Measurements from ENCODE around the gene TRIM24. TPM values are rescaled to one million over a fixed set of nuclear protein-coding genes. Genes with fewer than 3 reads are reported as not detected.

TRIM24 gene
- total RNA-seq, 1 experiment from 2014 or later: 113 TPM

GRCh38 chr7:138584696-138585095, 124.6 kb downstream of the TRIM24 start:
- TF ChIP-seq ERG (CRISPR knock-in tag; IDR thresholded peaks at IDR 0.05) (no peak), MYBL2 (CRISPR knock-in tag; IDR thresholded peaks at IDR 0.05) (no peak), ZNF121 (CRISPR knock-in tag; IDR thresholded peaks at IDR 0.05) (no peak), MXD4 (CRISPR knock-in tag; IDR thresholded peaks at IDR 0.05; ENCODE audit: borderline replicate concordance) (no peak), JAZF1 (CRISPR knock-in tag; IDR thresholded peaks at IDR 0.05) (no peak), ZNF232 (CRISPR knock-in tag; IDR thresholded peaks at IDR 0.05) (no peak), ZNF317 (CRISPR knock-in tag; IDR thresholded peaks at IDR 0.05; ENCODE audit: borderline replicate concordance, low read depth) (no peak), HMGA2 (CRISPR knock-in tag; IDR thresholded peaks at IDR 0.05) (no peak), GTF2I (CRISPR knock-in tag; conservative IDR thresholded peaks at IDR 0.05) (no peak), NFATC4 (CRISPR knock-in tag; IDR thresholded peaks at IDR 0.05) (no peak), IRF1 (CRISPR knock-in tag; IDR thresholded peaks at IDR 0.05) (no peak), SOX15 (CRISPR knock-in tag; IDR thresholded peaks at IDR 0.05) (no peak), ZNF423 (CRISPR knock-in tag; IDR thresholded peaks at IDR 0.05) (no peak)
- TF ChIP-seq, protein P1, sequence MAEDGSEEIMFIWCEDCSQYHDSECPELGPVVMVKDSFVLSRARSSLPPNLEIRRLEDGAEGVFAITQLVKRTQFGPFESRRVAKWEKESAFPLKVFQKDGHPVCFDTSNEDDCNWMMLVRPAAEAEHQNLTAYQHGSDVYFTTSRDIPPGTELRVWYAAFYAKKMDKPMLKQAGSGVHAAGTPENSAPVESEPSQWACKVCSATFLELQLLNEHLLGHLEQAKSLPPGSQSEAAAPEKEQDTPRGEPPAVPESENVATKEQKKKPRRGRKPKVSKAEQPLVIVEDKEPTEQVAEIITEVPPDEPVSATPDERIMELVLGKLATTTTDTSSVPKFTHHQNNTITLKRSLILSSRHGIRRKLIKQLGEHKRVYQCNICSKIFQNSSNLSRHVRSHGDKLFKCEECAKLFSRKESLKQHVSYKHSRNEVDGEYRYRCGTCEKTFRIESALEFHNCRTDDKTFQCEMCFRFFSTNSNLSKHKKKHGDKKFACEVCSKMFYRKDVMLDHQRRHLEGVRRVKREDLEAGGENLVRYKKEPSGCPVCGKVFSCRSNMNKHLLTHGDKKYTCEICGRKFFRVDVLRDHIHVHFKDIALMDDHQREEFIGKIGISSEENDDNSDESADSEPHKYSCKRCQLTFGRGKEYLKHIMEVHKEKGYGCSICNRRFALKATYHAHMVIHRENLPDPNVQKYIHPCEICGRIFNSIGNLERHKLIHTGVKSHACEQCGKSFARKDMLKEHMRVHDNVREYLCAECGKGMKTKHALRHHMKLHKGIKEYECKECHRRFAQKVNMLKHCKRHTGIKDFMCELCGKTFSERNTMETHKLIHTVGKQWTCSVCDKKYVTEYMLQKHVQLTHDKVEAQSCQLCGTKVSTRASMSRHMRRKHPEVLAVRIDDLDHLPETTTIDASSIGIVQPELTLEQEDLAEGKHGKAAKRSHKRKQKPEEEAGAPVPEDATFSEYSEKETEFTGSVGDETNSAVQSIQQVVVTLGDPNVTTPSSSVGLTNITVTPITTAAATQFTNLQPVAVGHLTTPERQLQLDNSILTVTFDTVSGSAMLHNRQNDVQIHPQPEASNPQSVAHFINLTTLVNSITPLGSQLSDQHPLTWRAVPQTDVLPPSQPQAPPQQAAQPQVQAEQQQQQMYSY (CRISPR knock-in tag; IDR thresholded peaks at IDR 0.05): no peak
- TF ChIP-seq, protein P2, sequence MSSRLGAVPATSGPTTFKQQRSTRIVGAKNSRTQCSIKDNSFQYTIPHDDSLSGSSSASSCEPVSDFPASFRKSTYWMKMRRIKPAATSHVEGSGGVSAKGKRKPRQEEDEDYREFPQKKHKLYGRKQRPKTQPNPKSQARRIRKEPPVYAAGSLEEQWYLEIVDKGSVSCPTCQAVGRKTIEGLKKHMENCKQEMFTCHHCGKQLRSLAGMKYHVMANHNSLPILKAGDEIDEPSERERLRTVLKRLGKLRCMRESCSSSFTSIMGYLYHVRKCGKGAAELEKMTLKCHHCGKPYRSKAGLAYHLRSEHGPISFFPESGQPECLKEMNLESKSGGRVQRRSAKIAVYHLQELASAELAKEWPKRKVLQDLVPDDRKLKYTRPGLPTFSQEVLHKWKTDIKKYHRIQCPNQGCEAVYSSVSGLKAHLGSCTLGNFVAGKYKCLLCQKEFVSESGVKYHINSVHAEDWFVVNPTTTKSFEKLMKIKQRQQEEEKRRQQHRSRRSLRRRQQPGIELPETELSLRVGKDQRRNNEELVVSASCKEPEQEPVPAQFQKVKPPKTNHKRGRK (CRISPR knock-in tag; IDR thresholded peaks at IDR 0.05; ENCODE audit: borderline replicate concordance): no peak
- ATAC-seq (no peak), DNase-seq (ENCODE audit: low spot score) (no peak)
- H3K27me3 Mint-ChIP-seq (ENCODE audit: low read depth): no peaks in the 10 kb centered on the region
- H3K9me3 Mint-ChIP-seq: no peaks in the 10 kb centered on the region
- H3K27ac Mint-ChIP-seq: no peak overlapping the region
- no peak overlapping the region for H3K4me3 Mint-ChIP-seq
- H3K36me3 Mint-ChIP-seq: peaks cover 75% of the 10 kb centered on the region
- H3K4me1 Mint-ChIP-seq: peaks cover 8% of the 10 kb centered on the region
- POLR2A ChIA-PET: no interaction called here
- CTCF ChIA-PET: no interaction called here

DNA sequence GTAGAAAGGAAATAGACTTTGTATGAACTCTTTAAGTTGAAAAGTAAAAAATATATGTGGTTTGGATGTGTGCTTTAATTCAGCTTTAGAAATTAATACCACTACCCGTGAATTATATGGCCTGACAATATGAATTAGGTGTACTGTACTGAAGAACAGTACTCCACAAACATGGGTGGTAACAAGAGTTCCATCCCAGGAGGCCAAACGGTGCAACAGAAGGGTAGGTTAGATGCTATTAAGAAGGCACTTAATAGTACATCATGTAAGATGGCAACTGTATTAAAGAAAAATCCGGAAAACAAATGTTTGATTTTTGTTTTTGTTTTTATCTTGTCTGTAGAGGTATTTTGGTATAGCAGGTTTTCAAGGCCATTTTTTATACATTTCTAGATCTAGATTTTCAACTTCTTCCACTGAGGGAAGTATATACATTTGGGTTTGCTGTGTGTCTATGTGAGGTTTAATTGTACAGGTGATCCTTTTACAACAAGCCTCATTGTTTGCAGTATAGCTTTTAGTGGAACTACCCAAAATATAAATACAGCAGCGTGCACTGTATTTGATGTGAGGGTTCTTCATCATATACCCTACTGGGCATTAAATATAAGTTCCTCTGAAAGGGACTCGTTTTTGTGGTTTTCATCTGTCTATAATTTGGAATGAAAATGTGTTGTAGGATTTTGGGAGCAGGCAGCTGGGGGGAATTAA, 125.4 kb downstream of the TRIM24 start:
- Mint-ChIP-seq H3K4me1 (peaks cover 12% of the 10 kb centered on the region), H3K27ac (no peak overlapping the region), H3K4me3 (no peak overlapping the region), H3K27me3 (ENCODE audit: low read depth) (no peaks in the 10 kb centered on the region), H3K36me3 (peaks cover 67% of the 10 kb centered on the region), H3K9me3 (no peaks in the 10 kb centered on the region)
- no peak for ATAC-seq
- CTCF ChIA-PET: interaction anchor here (1.0 kb wide), 1 partner anchor 153 kb away, joined by 3 read pairs; no protein-coding TSS in a partner anchor
- no peak for DNase-seq (ENCODE audit: low spot score)
- POLR2A ChIA-PET: no interaction called here
- TF ChIP-seq ZNF396 (CRISPR knock-in tag; IDR thresholded peaks at IDR 0.05; ENCODE audit: borderline replicate concordance) (no peak), JUN (CRISPR knock-in tag; IDR thresholded peaks at IDR 0.05) (no peak), ATF6 (CRISPR knock-in tag; IDR thresholded peaks at IDR 0.05) (no peak), MXD4 (CRISPR knock-in tag; IDR thresholded peaks at IDR 0.05; ENCODE audit: borderline replicate concordance) (no peak)
- TF ChIP-seq, protein P3, sequence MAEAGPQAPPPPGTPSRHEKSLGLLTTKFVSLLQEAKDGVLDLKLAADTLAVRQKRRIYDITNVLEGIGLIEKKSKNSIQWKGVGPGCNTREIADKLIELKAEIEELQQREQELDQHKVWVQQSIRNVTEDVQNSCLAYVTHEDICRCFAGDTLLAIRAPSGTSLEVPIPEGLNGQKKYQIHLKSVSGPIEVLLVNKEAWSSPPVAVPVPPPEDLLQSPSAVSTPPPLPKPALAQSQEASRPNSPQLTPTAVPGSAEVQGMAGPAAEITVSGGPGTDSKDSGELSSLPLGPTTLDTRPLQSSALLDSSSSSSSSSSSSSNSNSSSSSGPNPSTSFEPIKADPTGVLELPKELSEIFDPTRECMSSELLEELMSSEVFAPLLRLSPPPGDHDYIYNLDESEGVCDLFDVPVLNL (CRISPR knock-in tag; IDR thresholded peaks at IDR 0.05; ENCODE audit: borderline replicate concordance, low read depth): no peak
- TF ChIP-seq, protein P4, sequence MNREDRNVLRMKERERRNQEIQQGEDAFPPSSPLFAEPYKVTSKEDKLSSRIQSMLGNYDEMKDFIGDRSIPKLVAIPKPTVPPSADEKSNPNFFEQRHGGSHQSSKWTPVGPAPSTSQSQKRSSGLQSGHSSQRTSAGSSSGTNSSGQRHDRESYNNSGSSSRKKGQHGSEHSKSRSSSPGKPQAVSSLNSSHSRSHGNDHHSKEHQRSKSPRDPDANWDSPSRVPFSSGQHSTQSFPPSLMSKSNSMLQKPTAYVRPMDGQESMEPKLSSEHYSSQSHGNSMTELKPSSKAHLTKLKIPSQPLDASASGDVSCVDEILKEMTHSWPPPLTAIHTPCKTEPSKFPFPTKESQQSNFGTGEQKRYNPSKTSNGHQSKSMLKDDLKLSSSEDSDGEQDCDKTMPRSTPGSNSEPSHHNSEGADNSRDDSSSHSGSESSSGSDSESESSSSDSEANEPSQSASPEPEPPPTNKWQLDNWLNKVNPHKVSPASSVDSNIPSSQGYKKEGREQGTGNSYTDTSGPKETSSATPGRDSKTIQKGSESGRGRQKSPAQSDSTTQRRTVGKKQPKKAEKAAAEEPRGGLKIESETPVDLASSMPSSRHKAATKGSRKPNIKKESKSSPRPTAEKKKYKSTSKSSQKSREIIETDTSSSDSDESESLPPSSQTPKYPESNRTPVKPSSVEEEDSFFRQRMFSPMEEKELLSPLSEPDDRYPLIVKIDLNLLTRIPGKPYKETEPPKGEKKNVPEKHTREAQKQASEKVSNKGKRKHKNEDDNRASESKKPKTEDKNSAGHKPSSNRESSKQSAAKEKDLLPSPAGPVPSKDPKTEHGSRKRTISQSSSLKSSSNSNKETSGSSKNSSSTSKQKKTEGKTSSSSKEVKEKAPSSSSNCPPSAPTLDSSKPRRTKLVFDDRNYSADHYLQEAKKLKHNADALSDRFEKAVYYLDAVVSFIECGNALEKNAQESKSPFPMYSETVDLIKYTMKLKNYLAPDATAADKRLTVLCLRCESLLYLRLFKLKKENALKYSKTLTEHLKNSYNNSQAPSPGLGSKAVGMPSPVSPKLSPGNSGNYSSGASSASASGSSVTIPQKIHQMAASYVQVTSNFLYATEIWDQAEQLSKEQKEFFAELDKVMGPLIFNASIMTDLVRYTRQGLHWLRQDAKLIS (CRISPR knock-in tag; IDR thresholded peaks at IDR 0.05; ENCODE audit: borderline replicate concordance): no peak

Measured in WTC11 (cell line).